Vein endothelial cell (primary cell): Measurements from ENCODE around the gene ARR3. TPM values are rescaled to one million over a fixed set of nuclear protein-coding genes. Genes with fewer than 3 reads are reported as not detected.

Experiments
- small RNA-seq: library from RNA; depleted of rRNA; stranded (forward); fragments of <200 nt; gene quantifications from one replicate; pipeline ENCODE3, GENCODE V24; 2012
- total RNA-seq: library from RNA; depleted of rRNA; stranded (reverse); fragments of >200 nt; gene quantifications from 2 replicates; pipeline ENCODE4 v1.2.3, GENCODE V29; 2012

The ARR3 gene
- total RNA-seq, result not detected in 2 replicates

DNA sequence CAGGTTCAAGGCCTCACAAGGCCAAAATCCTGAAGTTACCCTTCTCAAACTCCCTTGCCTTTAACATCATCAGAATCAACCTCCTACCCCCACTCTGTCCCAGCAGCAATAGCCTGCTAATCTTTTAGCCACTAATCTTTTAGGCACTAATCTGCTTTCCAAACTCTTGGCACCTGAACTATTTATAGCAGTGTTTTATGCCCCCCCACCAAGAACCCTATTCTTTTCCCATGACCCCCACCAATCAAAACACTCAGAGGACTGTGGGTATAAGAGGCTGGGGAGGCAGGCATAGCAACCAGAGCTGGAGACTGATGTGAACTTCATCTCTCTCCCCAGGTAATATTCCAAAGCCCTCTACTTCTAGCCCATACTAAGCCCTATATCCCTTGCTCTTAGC, at the start of gene ARR3:
TSS of gene ARR3 (plus strand) at position 301 of the 400 bp plus-strand sequence. CDS start 1,052 bp downstream, outside the sequence.

DNA sequence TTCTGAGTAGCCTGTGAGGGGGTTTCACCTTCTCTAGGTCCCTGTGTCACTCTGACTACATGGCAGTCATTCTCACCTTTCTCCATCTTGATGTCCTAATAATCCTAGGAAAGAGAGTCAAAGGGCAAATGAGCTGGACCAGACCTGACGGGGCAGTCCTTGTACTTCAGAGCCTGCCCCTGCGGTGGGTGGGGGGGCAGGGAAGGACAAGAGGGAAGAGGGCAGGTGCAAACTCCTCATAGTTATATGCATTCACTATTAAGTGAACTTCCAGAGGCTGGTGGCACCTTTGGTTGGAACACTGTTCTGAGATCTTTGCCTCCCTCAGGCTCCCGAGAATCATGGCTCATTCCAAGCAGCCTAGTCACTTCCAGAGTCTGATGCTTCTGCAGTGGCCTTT, 33.8 kb upstream of the ARR3 start, which contains the start of gene AWAT1:
TSS of gene AWAT1 (plus strand) at position 301 of the 400 bp plus-strand sequence. CDS start at position 342, 41 bp downstream.

DNA sequence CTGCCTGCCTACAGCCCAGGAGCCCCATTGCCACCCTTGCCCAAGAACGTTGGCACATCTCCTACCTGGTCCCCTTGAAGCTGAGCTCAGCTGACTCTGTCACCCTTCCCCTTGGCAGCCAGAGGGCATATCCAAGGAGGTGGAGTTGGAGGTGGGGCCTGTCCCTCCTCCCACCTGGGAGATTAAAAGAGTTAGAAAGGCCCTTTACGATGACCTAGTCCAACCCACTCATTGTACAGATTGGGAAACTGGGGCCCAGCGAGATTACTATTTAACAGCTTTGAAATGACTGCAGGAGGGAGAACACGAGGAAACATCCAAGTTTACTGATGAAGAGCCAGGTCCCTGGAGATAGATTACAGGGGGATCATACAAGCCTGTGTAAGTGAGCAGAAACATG, 8.0 kb upstream of the ARR3 start, which contains the start of gene P2RY4:
TSS of gene P2RY4 (minus strand) at position 101 of the 400 bp plus-strand sequence. CDS start 580 bp downstream, outside the sequence.

GRCh38 chrX:70281951-70282350, 13.8 kb downstream of the ARR3 start, which contains the start of gene RAB41:
Gene RAB41, plus strand, starts transcription at chrX:70282172. Its CDS starts 46 bp downstream, at chrX:70282218.

GRCh38 chrX:70289793-70290770, 21.9 kb downstream of the ARR3 start, which contains the start of the genes KIF4A and PDZD11:
Gene KIF4A, plus strand, starts transcription at chrX:70290104. Its CDS starts 355 bp downstream, at chrX:70290459.
Gene PDZD11, minus strand, starts transcription at chrX:70289927. Its CDS starts 586 bp downstream, at chrX:70289341.

Small RNAs within 50 kb of the gene (small RNA-seq; reads per million reads assigned to genes)
- 0.08 reads per million for gene RNA5SP507

Other genes with a start within 250 kb of the ARR3 start
- gene AWAT2, start 218.4 kb upstream of the ARR3 start, total RNA-seq, result under 0.01 and 0.19 TPM in 2 replicates
- not detected in 2 replicates for gene OTUD6A, start 205.9 kb upstream of the ARR3 start, total RNA-seq
- gene IGBP1, start 134.9 kb upstream of the ARR3 start, total RNA-seq, result 64.1 and 90.8 TPM in 2 replicates
- gene DGAT2L6, start 90.9 kb upstream of the ARR3 start, total RNA-seq, result not detected in 2 replicates
- not detected in 2 replicates for gene AWAT1, start 33.7 kb upstream of the ARR3 start, total RNA-seq
- 0.10 TPM in 1 of 2 replicates, not detected in the other for gene P2RY4, start 8.1 kb upstream of the ARR3 start, total RNA-seq
- not detected in 2 replicates for gene RAB41, start 13.8 kb downstream of the ARR3 start, total RNA-seq
- 34.2 and 45.7 TPM in 2 replicates for gene PDZD11, start 21.6 kb downstream of the ARR3 start, total RNA-seq
- 7.5 and 15.8 TPM in 2 replicates for gene KIF4A, start 21.8 kb downstream of the ARR3 start, total RNA-seq
- not detected in 2 replicates for gene GDPD2, start 155.0 kb downstream of the ARR3 start, total RNA-seq
- gene DLG3, start 176.5 kb downstream of the ARR3 start, total RNA-seq, result 1.2 and 1.3 TPM in 2 replicates